HepG2 (cell line): ENCODE results near the gene FAM50A. TPM values are rescaled to one million over a fixed set of nuclear protein-coding genes. Genes with fewer than 3 reads are reported as not detected.

Experiments
- ATAC-seq: fragments of 200-7000 bp; cut with Tn5 transposase; 3 replicates; pipeline ENCODE4 v1.9.1; 2020; ENCODE audit warnings: mild to moderate bottlenecking, moderate library complexity
- BruUV-seq: library from RNA; stranded (reverse); fragments of 400-500 nt; replicated peaks from 2 replicates; lab custom pipeline; 2021; lab: Mats Ljungman, UMichigan
- CTCF ChIA-PET: fragments of 300-600 bp; formaldehyde crosslinking; extraction: SDS; loops from one replicate; lab custom pipeline; 2021; ENCODE audit warnings: low total read pairs, inconsistent platforms, low intra/inter-chr PET ratio; lab: Yijun Ruan, JAX
- POLR2A ChIA-PET: fragments of 350-600 bp; sonication (Branson Sonifier 250); formaldehyde crosslinking; loops from one replicate; lab custom pipeline; 2020; ENCODE audit warnings: antibody characterized with exemption, inconsistent platforms; lab: Yijun Ruan, JAX
- DNase-seq: peaks from one replicate; pipeline ENCODE4 v3.0.0-alpha.2; 2015; ENCODE audit warnings: low spot score
- FAIRE-seq: peaks from 3 replicates; lab custom pipeline; 2011; peaks lifted over from hg19 to GRCh38; lab: Jason Lieb, UNC
- H2AFZ ChIP-seq: one replicate; pipeline ENCODE4 v1.6.1; 2011; ENCODE audit warnings: low read length, inconsistent platforms
- H3K27ac ChIP-seq: fragments of 300-600 bp; 3 replicates; pipeline ENCODE4 v1.8.0; 2011; ENCODE audit warnings: mixed run types, mild to moderate bottlenecking, mixed read lengths, low read length, inconsistent platforms; ENCODE audit not compliant: insufficient read depth; ENCODE audit errors: extremely low read length
- H3K27me3 ChIP-seq, 2 experiments: fragments of 200-600 bp in 1 of 2; 2 replicates in 1 of 2; 3 replicates in 1 of 2; pipeline versions ENCODE4 v1.6.0 to v1.8.0; 2011; ENCODE audit warnings: low read length in 2 of 2, mild to moderate bottlenecking in 2 of 2, moderate library complexity in 2 of 2, inconsistent platforms in 1 of 2; ENCODE audit not compliant: insufficient read depth in 2 of 2, control insufficient read depth in 1 of 2
- H3K36me3 ChIP-seq, 2 experiments: fragments of 200-600 bp in 1 of 2; replicated peaks in 1 of 2; 2 replicates in 1 of 2; 3 replicates in 1 of 2; pipeline versions ENCODE4 v1.5.1 to v1.8.0; 2011; ENCODE audit warnings: low read length in 2 of 2, inconsistent platforms in 1 of 2; ENCODE audit not compliant: insufficient read depth in 2 of 2, control insufficient read depth in 1 of 2
- H3K4me1 ChIP-seq: 2 replicates; pipeline ENCODE4 v1.5.1; 2012; ENCODE audit warnings: low read length, inconsistent platforms; ENCODE audit not compliant: insufficient read depth
- H3K4me2 ChIP-seq: 2 replicates; pipeline ENCODE4 v1.6.0; 2011; ENCODE audit warnings: low read depth, low read length, inconsistent platforms
- H3K4me3 ChIP-seq, 3 experiments: fragments of 200-600 bp in 1 of 3; sonication (generic), shearing (Covaris generic) in 1 of 3; replicated peaks in 1 of 3; 2 replicates each; pipeline ENCODE4 v1.5.1; 2011 to 2016; ENCODE audit warnings: low read length in 3 of 3, inconsistent platforms in 2 of 3, low read depth in 2 of 3, mild to moderate bottlenecking in 2 of 3, control low read depth in 1 of 3, mixed read lengths in 1 of 3; ENCODE audit not compliant: insufficient read depth in 1 of 3
- H3K79me2 ChIP-seq: one replicate; pipeline ENCODE4 v1.6.1; 2011; ENCODE audit warnings: low read length, inconsistent platforms; ENCODE audit not compliant: insufficient read depth
- H3K9ac ChIP-seq: 2 replicates; pipeline ENCODE4 v1.6.0; 2011; ENCODE audit warnings: mild to moderate bottlenecking, low read depth, low read length, inconsistent platforms; ENCODE audit not compliant: insufficient read depth
- H3K9me3 ChIP-seq: 2 replicates; pipeline ENCODE4 v1.5.1; 2012; ENCODE audit warnings: mild to moderate bottlenecking, low read length
- H4K20me1 ChIP-seq: 2 replicates; pipeline ENCODE4 v1.6.0; 2011; ENCODE audit warnings: inconsistent platforms, mild to moderate bottlenecking, low read length, moderate library complexity; ENCODE audit not compliant: insufficient read depth
- EP300 ChIP-seq, 3 experiments: sonication (generic) in 1 of 3; formaldehyde crosslinking in 1 of 3; IDR thresholded peaks; 2 replicates each; pipeline versions ENCODE4 v1.5.1 to v1.6.1; 2011 to 2020; ENCODE audit warnings: low read depth in 2 of 3, low read length in 2 of 3, borderline replicate concordance in 1 of 3, improper control_type of control experiment in 1 of 3, mild to moderate bottlenecking in 1 of 3, missing genetic modification reagents in 1 of 3, moderate library complexity in 1 of 3
- ETV5 ChIP-seq: IDR thresholded peaks from 2 replicates; pipeline ENCODE4 v1.6.1; 2018; ENCODE audit warnings: missing biosample characterization, missing genetic modification reagents, inconsistent platforms, borderline replicate concordance
- GTF3A ChIP-seq: sonication (generic); formaldehyde crosslinking; conservative IDR thresholded peaks from 2 replicates; pipeline ENCODE4 v1.4.0; 2020; ENCODE audit warnings: mild to moderate bottlenecking, missing genetic modification reagents
- KMT2A ChIP-seq: sonication (generic); formaldehyde crosslinking; IDR thresholded peaks from 2 replicates; pipeline ENCODE4 v1.4.0; 2020; ENCODE audit warnings: missing genetic modification reagents
- SIX1 ChIP-seq: sonication (generic); formaldehyde crosslinking; IDR thresholded peaks from 2 replicates; pipeline ENCODE4 v1.4.0; 2020; ENCODE audit warnings: missing genetic modification reagents, borderline replicate concordance
- SNAI1 ChIP-seq: sonication (generic); formaldehyde crosslinking; IDR thresholded peaks from 2 replicates; pipeline ENCODE4 v1.5.0; 2020; ENCODE audit warnings: mild to moderate bottlenecking, missing genetic modification reagents, borderline replicate concordance
- ZIK1 ChIP-seq: sonication (generic); formaldehyde crosslinking; IDR thresholded peaks from 2 replicates; pipeline ENCODE4 v1.5.0; 2020; ENCODE audit warnings: mild to moderate bottlenecking, low read depth, missing genetic modification reagents, borderline replicate concordance
- ZNF232 ChIP-seq: sonication (generic); formaldehyde crosslinking; IDR thresholded peaks from 2 replicates; pipeline ENCODE4 v1.4.0; 2020; ENCODE audit warnings: missing genetic modification reagents, borderline replicate concordance
- ZNF256 ChIP-seq: sonication (generic); formaldehyde crosslinking; conservative IDR thresholded peaks from 2 replicates; pipeline ENCODE4 v1.4.0; 2020; ENCODE audit warnings: missing genetic modification reagents
- ZNF451 ChIP-seq: sonication (generic); formaldehyde crosslinking; IDR thresholded peaks from 2 replicates; pipeline ENCODE4 v1.5.0; 2020; ENCODE audit warnings: mild to moderate bottlenecking, missing genetic modification reagents
- ZNF891 ChIP-seq: sonication (generic); formaldehyde crosslinking; IDR thresholded peaks from 2 replicates; pipeline ENCODE4 v1.5.0; 2020; ENCODE audit warnings: mild to moderate bottlenecking, missing genetic modification reagents
- WGBS: methylation state at CpG from one replicate; pipeline ENCODE4 v1.1.6; 2017; ENCODE audit warnings: low lambda C conversion rate; 5-methylcytosine and 5-hydroxymethylcytosine counted together
- in situ Hi-C: cut with HindIII; loops from 2 replicates; pipeline ENCODE4 v1.10.0; 2017; ENCODE audit warnings: low pct_unique_long_range_greater_than_20kb; ENCODE audit not compliant: extremely low pct_ligation_motif_present
- intact Hi-C: fragments of 100-400 bp; cut with micrococcal nuclease; formaldehyde crosslinking; loops from one replicate; pipeline ENCODE4 v1.10.0; 2022; ENCODE audit not compliant: unreplicated experiment
- polyA plus RNA-seq, 8 experiments: library from polyadenylated mRNA; depleted of rRNA in 3 of 8; stranded (reverse) in 7 of 8; unstranded in 1 of 8; fragments of >200 nt; fragmentation: Illumina TruSeq in 4 of 8; extraction: Trizol in 4 of 8; gene quantifications; 2 replicates each; pipeline versions ENCODE4 v1.2.1 to v1.2.3, GENCODE V29; 2011 to 2016; ENCODE audit warnings: low read depth in 4 of 8, missing spikeins in 1 of 8, mixed read lengths in 1 of 8; ENCODE audit not compliant: insufficient read depth in 1 of 8
- total RNA-seq, 5 experiments: library from RNA; depleted of rRNA; stranded (reverse); fragments of >200 nt; fragmentation: Illumina TruSeq; extraction: Trizol; gene quantifications; 2 replicates each; pipeline ENCODE4 v1.2.3, GENCODE V29; 2016; ENCODE audit warnings: low read depth in 1 of 5
- TF ChIP-seq, protein P1 (sequence below): sonication (generic); formaldehyde crosslinking; IDR thresholded peaks from 2 replicates; pipeline ENCODE4 v1.8.1; 2023; ENCODE audit warnings: missing genetic modification reagents, mild to moderate bottlenecking, borderline replicate concordance
- TF ChIP-seq, protein P2 (sequence below): IDR thresholded peaks from 2 replicates; pipeline ENCODE4 v1.6.1; 2016; ENCODE audit warnings: missing genetic modification reagents, missing compliant biosample characterization
- TF ChIP-seq, protein P3 (sequence below): sonication (generic); formaldehyde crosslinking; IDR thresholded peaks from 2 replicates; pipeline ENCODE4 v1.5.0; 2020; ENCODE audit warnings: mild to moderate bottlenecking, missing genetic modification reagents

FAM50A gene
- total and polyA plus RNA-seq, 2 of the 13 experiments (the other 11 are each of a cell fraction or from before 2014, with no cell fraction given): 30.7 to 40.7 TPM

DNA sequence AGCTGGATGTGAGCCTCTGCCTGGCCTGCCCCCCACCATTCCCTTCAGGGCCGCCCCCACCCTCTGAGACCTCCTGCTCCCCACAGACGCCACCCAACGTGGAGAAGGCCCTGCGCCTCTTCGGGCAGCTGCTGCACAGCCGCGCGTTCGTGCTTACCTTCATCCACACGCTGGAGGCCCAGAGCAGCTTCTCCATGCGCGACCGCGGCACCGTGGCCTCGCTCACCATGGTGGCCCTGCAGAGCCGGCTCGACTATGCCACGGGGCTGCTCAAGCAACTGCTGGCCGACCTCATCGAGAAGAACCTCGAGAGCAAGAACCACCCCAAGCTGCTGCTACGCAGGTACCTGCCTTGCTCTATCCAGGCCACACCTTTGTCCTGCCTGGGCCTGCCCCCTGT lies 24.3 kb downstream of the FAM50A start:
- Histone ChIP-seq H3K4me2 (no peak overlapping the region), H3K9me3 (no peaks in the 10 kb centered on the region), H4K20me1 (no peaks in the 10 kb centered on the region), H2AFZ (no peak overlapping the region), H3K4me1 (peaks cover 12% of the 10 kb centered on the region; the same call in 1 of the 2 replicates), H3K27ac (no peak overlapping the region), H3K9ac (no peak overlapping the region), H3K79me2 (no peaks in the 10 kb centered on the region), H3K4me3 (no peak overlapping the region), H3K27me3 (no peaks in the 10 kb centered on the region), H3K36me3 (peaks cover 5 to 6% of the 10 kb centered on the region in 2 experiments; a peak in 2 of 5 replicates)
- ChIA-PET POLR2A (no interaction called here), CTCF (no interaction called here)
- no peak for FAIRE-seq
- intact Hi-C loops (no loop called here), in situ Hi-C loops (no loop called here)
- DNase-seq: no peak
- no peak for ATAC-seq
- 100% methylated on average over 4 of the region's 23 CpGs for WGBS
- no peak for TF ChIP-seq ETV5
- TF ChIP-seq, protein P1, sequence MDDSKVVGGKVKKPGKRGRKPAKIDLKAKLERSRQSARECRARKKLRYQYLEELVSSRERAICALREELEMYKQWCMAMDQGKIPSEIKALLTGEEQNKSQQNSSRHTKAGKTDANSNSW (CRISPR knock-in tag): no peak
- TF ChIP-seq, protein P2, sequence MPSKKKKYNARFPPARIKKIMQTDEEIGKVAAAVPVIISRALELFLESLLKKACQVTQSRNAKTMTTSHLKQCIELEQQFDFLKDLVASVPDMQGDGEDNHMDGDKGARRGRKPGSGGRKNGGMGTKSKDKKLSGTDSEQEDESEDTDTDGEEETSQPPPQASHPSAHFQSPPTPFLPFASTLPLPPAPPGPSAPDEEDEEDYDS (CRISPR knock-in tag): no peak
- TF ChIP-seq SNAI1: no peak
- TF ChIP-seq, protein P3, sequence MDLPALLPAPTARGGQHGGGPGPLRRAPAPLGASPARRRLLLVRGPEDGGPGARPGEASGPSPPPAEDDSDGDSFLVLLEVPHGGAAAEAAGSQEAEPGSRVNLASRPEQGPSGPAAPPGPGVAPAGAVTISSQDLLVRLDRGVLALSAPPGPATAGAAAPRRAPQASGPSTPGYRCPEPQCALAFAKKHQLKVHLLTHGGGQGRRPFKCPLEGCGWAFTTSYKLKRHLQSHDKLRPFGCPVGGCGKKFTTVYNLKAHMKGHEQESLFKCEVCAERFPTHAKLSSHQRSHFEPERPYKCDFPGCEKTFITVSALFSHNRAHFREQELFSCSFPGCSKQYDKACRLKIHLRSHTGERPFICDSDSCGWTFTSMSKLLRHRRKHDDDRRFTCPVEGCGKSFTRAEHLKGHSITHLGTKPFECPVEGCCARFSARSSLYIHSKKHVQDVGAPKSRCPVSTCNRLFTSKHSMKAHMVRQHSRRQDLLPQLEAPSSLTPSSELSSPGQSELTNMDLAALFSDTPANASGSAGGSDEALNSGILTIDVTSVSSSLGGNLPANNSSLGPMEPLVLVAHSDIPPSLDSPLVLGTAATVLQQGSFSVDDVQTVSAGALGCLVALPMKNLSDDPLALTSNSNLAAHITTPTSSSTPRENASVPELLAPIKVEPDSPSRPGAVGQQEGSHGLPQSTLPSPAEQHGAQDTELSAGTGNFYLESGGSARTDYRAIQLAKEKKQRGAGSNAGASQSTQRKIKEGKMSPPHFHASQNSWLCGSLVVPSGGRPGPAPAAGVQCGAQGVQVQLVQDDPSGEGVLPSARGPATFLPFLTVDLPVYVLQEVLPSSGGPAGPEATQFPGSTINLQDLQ: no peak
- TF ChIP-seq ZIK1 (CRISPR knock-in tag): no peak
- TF ChIP-seq SIX1 (CRISPR knock-in tag): no peak
- no peak for TF ChIP-seq ZNF232
- TF ChIP-seq KMT2A (CRISPR knock-in tag): no peak
- TF ChIP-seq ZNF256 (CRISPR knock-in tag): no peak
- no peak for TF ChIP-seq ZNF891 (CRISPR knock-in tag)
- TF ChIP-seq GTF3A (CRISPR knock-in tag): no peak
- no peak for TF ChIP-seq ZNF451 (CRISPR knock-in tag)
- no peak for TF ChIP-seq EP300 (IDR thresholded peaks at IDR 0.05; ENCODE audit: low read depth in 2 of 2, low read length in 2 of 2)
- TF ChIP-seq EP300 (CRISPR knock-in tag; IDR thresholded peaks at IDR 0.05; ENCODE audit: borderline replicate concordance): no peak
- no TSS peak for BruUV-seq
